Mesenteric fat pad (tissue), 1 donor: ENCODE measurements around the gene LRRIQ3. TPM values are rescaled to one million over a fixed set of nuclear protein-coding genes. Genes with fewer than 3 reads are reported as not detected.

Experiments used
- total RNA-seq: library from RNA; stranded (reverse); fragmentation: NEBNext Ultra II Directional; extraction: Animal tissue kit (Norgen Biotek cat#: 25700); gene quantifications from one replicate; pipeline ENCODE4 v1.2.1, GENCODE V29; 2021
- donor health status: DM: yes; HTN: yes; CAD: no.

LRRIQ3 gene
- total RNA-seq, 1 donor from 2014 or later: 0.71 TPM

Other genes starting within 250 kb of the LRRIQ3 start
- 16.3 TPM for gene FPGT, start 66 bp upstream of the LRRIQ3 start, total RNA-seq
- gene TNNI3K, start 37.2 kb upstream of the LRRIQ3 start, total RNA-seq: 1.1 TPM